ENCODE measurements around the gene OFD1.

Gene OFD1

DNA sequence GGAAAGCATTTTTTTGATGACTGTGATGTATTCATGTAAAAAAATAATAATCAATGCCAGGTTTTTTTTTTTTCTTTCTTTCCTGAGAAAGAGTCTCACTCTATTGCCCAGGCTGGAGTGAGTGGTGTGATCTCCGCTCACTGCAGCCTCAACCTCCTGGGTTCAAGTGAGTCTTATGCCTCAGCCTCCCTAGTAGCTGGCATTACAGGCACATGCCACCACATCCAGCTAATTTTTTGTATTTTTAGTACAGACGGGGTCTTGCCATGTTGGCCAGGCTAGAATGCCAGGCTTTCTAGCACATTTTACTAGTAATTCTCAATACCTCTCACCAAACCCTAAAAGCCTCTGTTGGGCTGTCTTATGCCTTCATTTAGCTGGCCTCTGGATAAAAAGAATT is 56.6 kb downstream of the OFD1 start:
- Histone ChIP-seq H3K4me2 (ENCODE audit: insufficient read depth, low read length) (no peak overlapping the region), H3K79me2 (ENCODE audit: insufficient read depth, low read length) (no peaks in the 10 kb centered on the region), H2AFZ (ENCODE audit: low read depth, low read length) (no peak overlapping the region), H3K36me3 (ENCODE audit: insufficient read depth, low read length) (no peaks in the 10 kb centered on the region), H3K9me3 (ENCODE audit: insufficient read depth, low read length, severe bottlenecking) (no peaks in the 10 kb centered on the region), H3K4me3 (ENCODE audit: low read depth in 1 of 2, low read length in 2 of 2) (no peak overlapping the region), H3K27me3 (ENCODE audit: insufficient read depth, low read length, poor library complexity) (no peaks in the 10 kb centered on the region), H3K27ac (ENCODE audit: low read length) (no peak overlapping the region), H3K9ac (ENCODE audit: low read depth, low read length) (no peak overlapping the region), H4K20me1 (ENCODE audit: insufficient read depth, low read length) (no peaks in the 10 kb centered on the region), H3K4me1 (ENCODE audit: insufficient read depth, low read length) (no peaks in the 10 kb centered on the region)
- ATAC-seq (ENCODE audit: insufficient read depth, low read depth) (no peak), DNase-seq (no peak)
- no peak for TF ChIP-seq CTCF (IDR thresholded peaks at IDR 0.05; ENCODE audit: borderline replicate concordance, extremely low read depth, low read length, poor library complexity, severe bottlenecking)
- TF ChIP-seq EZH2 (IDR thresholded peaks at IDR 0.05; ENCODE audit: borderline replicate concordance, low read depth, low read length, severe bottlenecking), result no peak

DNA sequence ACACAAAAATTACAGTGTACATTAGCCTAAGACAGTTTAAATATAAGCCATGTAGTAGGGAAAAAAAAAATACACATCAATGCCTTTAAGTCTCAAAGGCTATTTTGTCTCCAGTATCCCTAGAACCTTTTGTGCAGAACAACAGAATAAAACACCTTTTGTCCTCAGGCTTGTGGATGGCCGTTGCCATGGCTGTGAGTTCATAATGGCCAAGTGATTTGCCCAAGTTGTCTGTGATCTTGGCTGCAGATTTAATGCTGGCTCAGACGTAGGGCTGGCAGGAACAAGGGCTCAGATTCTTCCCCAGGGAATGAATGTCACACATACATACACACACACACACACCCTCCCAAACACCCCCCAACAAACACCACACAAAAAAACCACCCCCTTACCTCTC is 57.0 kb downstream of the OFD1 start:
- ATAC-seq (ENCODE audit: insufficient read depth, low read depth) (no peak), DNase-seq (no peak)
- Histone ChIP-seq H3K9me3 (ENCODE audit: insufficient read depth, low read length, severe bottlenecking) (no peaks in the 10 kb centered on the region), H3K9ac (ENCODE audit: low read depth, low read length) (no peak overlapping the region), H4K20me1 (ENCODE audit: insufficient read depth, low read length) (no peaks in the 10 kb centered on the region), H3K79me2 (ENCODE audit: insufficient read depth, low read length) (no peaks in the 10 kb centered on the region), H3K4me1 (ENCODE audit: insufficient read depth, low read length) (no peaks in the 10 kb centered on the region), H3K27ac (ENCODE audit: low read length) (no peak overlapping the region), H3K4me2 (ENCODE audit: insufficient read depth, low read length) (no peak overlapping the region), H3K4me3 (ENCODE audit: low read depth in 1 of 2, low read length in 2 of 2) (no peak overlapping the region), H3K27me3 (ENCODE audit: insufficient read depth, low read length, poor library complexity) (no peaks in the 10 kb centered on the region), H2AFZ (ENCODE audit: low read depth, low read length) (no peak overlapping the region), H3K36me3 (ENCODE audit: insufficient read depth, low read length) (no peaks in the 10 kb centered on the region)
- no peak for TF ChIP-seq CTCF (IDR thresholded peaks at IDR 0.05; ENCODE audit: borderline replicate concordance, extremely low read depth, low read length, poor library complexity, severe bottlenecking)
- TF ChIP-seq EZH2 (IDR thresholded peaks at IDR 0.05; ENCODE audit: borderline replicate concordance, low read depth, low read length, severe bottlenecking), result no peak

GRCh38 chrX:13793897-13794296 is 59.3 kb downstream of the OFD1 start:
- Histone ChIP-seq H3K79me2 (ENCODE audit: insufficient read depth, low read length) (no peaks in the 10 kb centered on the region), H3K27me3 (ENCODE audit: insufficient read depth, low read length, poor library complexity) (no peaks in the 10 kb centered on the region), H3K36me3 (ENCODE audit: insufficient read depth, low read length) (no peaks in the 10 kb centered on the region), H3K9me3 (ENCODE audit: insufficient read depth, low read length, severe bottlenecking) (no peaks in the 10 kb centered on the region), H3K4me3 (ENCODE audit: low read depth in 1 of 2, low read length in 2 of 2) (no peak overlapping the region), H3K4me2 (ENCODE audit: insufficient read depth, low read length) (no peak overlapping the region), H4K20me1 (ENCODE audit: insufficient read depth, low read length) (no peaks in the 10 kb centered on the region), H3K9ac (ENCODE audit: low read depth, low read length) (no peak overlapping the region), H2AFZ (ENCODE audit: low read depth, low read length) (no peak overlapping the region), H3K27ac (ENCODE audit: low read length) (no peak overlapping the region), H3K4me1 (ENCODE audit: insufficient read depth, low read length) (no peaks in the 10 kb centered on the region)
- no peak for ATAC-seq (ENCODE audit: insufficient read depth, low read depth)
- no peak for DNase-seq
- TF ChIP-seq CTCF (IDR thresholded peaks at IDR 0.05; ENCODE audit: borderline replicate concordance, extremely low read depth, low read length, poor library complexity, severe bottlenecking) (no peak), EZH2 (IDR thresholded peaks at IDR 0.05; ENCODE audit: borderline replicate concordance, low read depth, low read length, severe bottlenecking) (no peak)

DNA sequence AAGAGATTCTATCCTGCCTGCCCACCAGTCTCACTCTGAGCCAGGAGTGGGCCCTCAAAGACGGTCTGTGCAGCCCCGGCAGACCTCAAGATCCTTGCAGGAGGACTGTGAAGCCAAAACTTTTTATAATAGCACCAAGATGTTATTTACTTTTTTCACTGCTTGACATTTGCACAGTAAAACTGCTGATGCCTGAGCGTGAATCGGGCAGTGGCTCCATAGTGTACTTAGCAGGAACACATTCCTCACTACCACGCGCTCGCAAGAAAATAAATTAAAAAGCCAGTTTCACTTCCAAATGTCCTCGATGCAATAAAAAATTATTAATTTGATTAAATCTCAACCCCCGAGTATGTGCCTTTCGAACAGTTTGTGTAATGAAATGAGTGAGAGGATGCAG is 59.9 kb downstream of the OFD1 start:
- no peaks in the 10 kb centered on the region for H3K4me1 ChIP-seq (ENCODE audit: insufficient read depth, low read length)
- no peak for ATAC-seq (ENCODE audit: insufficient read depth, low read depth)
- no peaks in the 10 kb centered on the region for H4K20me1 ChIP-seq (ENCODE audit: insufficient read depth, low read length)
- no peaks in the 10 kb centered on the region for H3K27me3 ChIP-seq (ENCODE audit: insufficient read depth, low read length, poor library complexity)
- no peaks in the 10 kb centered on the region for H3K79me2 ChIP-seq (ENCODE audit: insufficient read depth, low read length)
- no peak overlapping the region for H3K27ac ChIP-seq (ENCODE audit: low read length)
- DNase-seq, result no peak
- H2AFZ ChIP-seq (ENCODE audit: low read depth, low read length), result no peak overlapping the region
- H3K4me3 ChIP-seq (ENCODE audit: low read depth in 1 of 2, low read length in 2 of 2), result no peak overlapping the region
- no peaks in the 10 kb centered on the region for H3K9me3 ChIP-seq (ENCODE audit: insufficient read depth, low read length, severe bottlenecking)
- H3K36me3 ChIP-seq (ENCODE audit: insufficient read depth, low read length), result no peaks in the 10 kb centered on the region
- H3K4me2 ChIP-seq (ENCODE audit: insufficient read depth, low read length), result no peak overlapping the region
- no peak overlapping the region for H3K9ac ChIP-seq (ENCODE audit: low read depth, low read length)
- TF ChIP-seq CTCF (IDR thresholded peaks at IDR 0.05; ENCODE audit: borderline replicate concordance, extremely low read depth, low read length, poor library complexity, severe bottlenecking) (no peak), EZH2 (IDR thresholded peaks at IDR 0.05; ENCODE audit: borderline replicate concordance, low read depth, low read length, severe bottlenecking) (no peak)

All from DND-41 (cell line).